PFSK-1 (cell line): ENCODE measurements around the gene HMX3.

Experiments used
- FOXP2 ChIP-seq: optimal IDR thresholded peaks from 2 replicates; pipeline ENCODE3; 2011; ENCODE audit warnings: borderline replicate concordance, control low read depth, inconsistent platforms; ENCODE audit not compliant: insufficient read depth; ENCODE audit errors: extremely low read length, extremely low read depth
- POLR2AphosphoS5 ChIP-seq: IDR thresholded peaks from 2 replicates; pipeline ENCODE4 v1.6.1; 2012; ENCODE audit warnings: low read depth, mild to moderate bottlenecking, control low read depth, low read length, moderate library complexity
- REST ChIP-seq, 2 experiments: IDR thresholded peaks; 2 replicates each; pipeline versions ENCODE4 v1.6.1 to v1.8.0; 2011 to 2012; ENCODE audit warnings: low read depth in 2 of 2, low read length in 2 of 2, control low read depth in 1 of 2, inconsistent platforms in 1 of 2, mild to moderate bottlenecking in 1 of 2, moderate library complexity in 1 of 2; ENCODE audit not compliant: insufficient read depth in 1 of 2
- SIN3A ChIP-seq: IDR thresholded peaks from 2 replicates; pipeline ENCODE4 v1.6.1; 2012; ENCODE audit warnings: mild to moderate bottlenecking, low read length, moderate library complexity, borderline replicate concordance; ENCODE audit not compliant: insufficient read depth
- TAF1 ChIP-seq: IDR thresholded peaks from 2 replicates; pipeline ENCODE4 v1.6.1; 2012; ENCODE audit warnings: low read length, control low read depth, borderline replicate concordance; ENCODE audit not compliant: insufficient read depth

HMX3 gene

DNA sequence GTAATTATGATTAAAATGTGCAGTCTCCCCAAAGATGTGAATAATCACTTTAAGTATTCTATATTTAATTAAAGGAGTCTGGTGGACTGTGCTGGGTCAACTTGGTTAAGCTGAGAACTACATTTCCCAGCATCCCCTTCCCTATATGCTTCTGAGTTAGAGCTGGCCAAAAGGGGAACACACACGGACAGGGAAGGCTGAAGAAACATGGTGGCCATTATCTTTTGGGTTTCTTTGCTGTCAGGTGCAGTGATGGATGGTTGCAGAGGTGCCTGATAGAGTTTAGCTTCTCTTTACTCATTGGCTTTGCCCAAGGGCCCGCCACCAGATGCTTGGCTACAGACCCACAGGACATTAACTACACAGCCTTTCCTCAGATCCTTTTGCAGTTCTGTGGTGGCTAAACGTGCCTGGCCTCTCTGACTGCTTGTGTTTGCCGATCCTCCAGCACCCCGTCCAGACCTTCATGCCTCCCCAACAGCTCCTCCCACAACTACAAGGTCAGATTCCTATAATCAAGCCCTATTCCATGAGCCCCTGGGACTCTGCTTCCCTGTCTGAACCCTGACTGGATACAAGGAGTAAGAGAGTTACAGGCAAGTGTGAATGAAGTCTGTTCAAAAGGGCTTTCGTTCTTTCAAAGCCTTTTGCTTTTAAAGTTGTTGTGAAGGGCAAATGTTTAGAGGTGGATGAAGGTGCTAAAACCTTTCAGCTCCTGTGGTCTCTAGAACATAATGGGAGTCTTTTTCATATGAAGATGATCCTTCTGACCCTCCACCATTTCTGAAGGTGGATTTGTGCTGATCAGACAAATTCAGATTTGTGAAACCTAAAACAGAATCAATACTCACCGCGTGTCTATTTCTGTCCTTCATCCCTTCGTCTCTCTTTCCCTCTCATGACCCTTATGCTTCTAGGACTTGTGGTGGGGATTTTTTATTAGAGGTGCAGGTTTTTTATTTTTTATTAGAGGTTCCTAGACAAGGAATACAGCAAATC is 39.9 kb downstream of the HMX3 start:
- TF ChIP-seq TAF1 (no peak), REST (IDR thresholded peaks at IDR 0.05; ENCODE audit: insufficient read depth in 1 of 2, low read depth in 2 of 2, low read length in 2 of 2) (no peak), POLR2AphosphoS5 (no peak), FOXP2 (no peak), SIN3A (no peak)

DNA sequence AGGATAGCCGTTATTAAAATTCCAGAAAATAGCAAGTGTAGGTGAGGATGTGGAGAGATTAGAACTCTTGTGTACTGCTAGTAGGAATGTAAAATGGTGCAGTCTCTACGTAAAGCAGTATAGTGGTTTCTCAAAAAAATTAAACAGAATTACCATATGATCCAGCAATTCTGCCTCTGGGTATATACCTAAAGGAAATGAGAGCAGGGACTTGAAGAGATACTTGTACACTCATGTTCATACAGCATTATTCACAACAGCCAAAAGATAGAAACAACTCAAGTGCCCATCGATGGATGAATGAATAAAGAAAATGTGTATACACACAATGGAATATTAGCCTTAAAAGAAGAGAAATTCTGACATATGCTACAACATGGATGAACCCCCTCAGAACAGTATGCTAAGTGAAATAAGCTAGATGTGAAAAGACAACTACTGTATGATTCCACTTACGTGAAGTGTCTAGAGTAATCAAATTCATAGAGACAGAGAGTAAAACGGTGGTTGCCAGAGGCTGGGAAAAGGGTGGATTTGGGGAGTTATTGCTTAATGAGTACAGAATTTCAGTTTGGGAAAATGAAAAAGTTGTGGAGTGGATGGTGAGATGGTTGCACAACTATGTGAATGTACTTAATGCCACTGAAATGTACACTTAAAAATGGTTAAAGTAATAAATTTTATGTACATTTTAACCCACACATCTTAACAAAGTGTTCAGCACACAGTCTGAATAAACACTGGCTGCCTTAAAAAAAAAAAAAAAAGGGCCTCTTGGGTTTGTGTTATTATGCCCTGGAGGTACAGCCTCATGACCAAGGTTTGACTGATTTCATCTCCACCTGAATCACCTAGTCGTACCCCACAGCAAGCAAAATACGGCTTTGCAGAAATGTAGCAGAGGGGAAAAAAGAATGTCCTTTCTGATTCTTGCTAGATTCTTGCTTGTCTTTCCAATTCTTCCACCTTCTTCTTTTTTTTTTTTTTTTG is 44.6 kb downstream of the HMX3 start:
- TF ChIP-seq POLR2AphosphoS5 (no peak), FOXP2 (no peak), REST (IDR thresholded peaks at IDR 0.05; ENCODE audit: insufficient read depth in 1 of 2, low read depth in 2 of 2, low read length in 2 of 2) (no peak), SIN3A (no peak), TAF1 (no peak)

DNA sequence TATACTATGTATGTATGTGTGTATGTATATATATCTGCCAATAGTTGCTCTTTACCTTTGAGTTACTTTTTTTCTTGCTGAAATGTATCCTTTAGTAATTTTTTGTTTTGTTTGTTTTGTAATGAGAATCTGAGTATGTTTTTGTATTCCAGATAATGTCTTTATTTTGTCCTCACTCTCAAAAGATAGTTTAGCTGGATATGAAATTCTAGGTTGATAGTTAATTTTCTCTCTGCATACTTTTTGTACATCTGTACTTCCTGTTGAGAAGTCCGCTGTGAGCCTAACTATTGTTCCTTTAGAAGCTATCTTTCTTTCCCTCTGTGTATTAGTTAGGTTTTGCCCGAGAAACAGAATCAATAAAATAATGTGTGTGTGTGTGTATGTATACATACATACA is 48.0 kb downstream of the HMX3 start:
- TF ChIP-seq TAF1 (no peak), SIN3A (no peak), POLR2AphosphoS5 (no peak), FOXP2 (no peak), REST (IDR thresholded peaks at IDR 0.05; ENCODE audit: insufficient read depth in 1 of 2, low read depth in 2 of 2, low read length in 2 of 2) (no peak)

GRCh38 chr10:123187781-123188180 is 52.0 kb downstream of the HMX3 start:
- TF ChIP-seq TAF1 (no peak), POLR2AphosphoS5 (no peak), FOXP2 (no peak), SIN3A (no peak), REST (IDR thresholded peaks at IDR 0.05; ENCODE audit: insufficient read depth in 1 of 2, low read depth in 2 of 2, low read length in 2 of 2) (no peak)
